C1 segment of cervical spinal cord (tissue), 14 donors: ENCODE data around the gene ZDHHC18.
"Not testable (repeated sequence)": the region's sequence is repeated elsewhere in the genome, so short reads cannot be mapped to it uniquely, and the experiment has no call there.

ENCODE experiments used
- DNase-seq, 14 donors: peaks; one replicate each; lab custom pipeline; 2025; lab: John Stamatoyannopoulos, UW

The ZDHHC18 gene

GRCh38 chr1:26832249-26832960 lies 5.9 kb downstream of the ZDHHC18 start:
- DNase-seq, result no peak

DNA sequence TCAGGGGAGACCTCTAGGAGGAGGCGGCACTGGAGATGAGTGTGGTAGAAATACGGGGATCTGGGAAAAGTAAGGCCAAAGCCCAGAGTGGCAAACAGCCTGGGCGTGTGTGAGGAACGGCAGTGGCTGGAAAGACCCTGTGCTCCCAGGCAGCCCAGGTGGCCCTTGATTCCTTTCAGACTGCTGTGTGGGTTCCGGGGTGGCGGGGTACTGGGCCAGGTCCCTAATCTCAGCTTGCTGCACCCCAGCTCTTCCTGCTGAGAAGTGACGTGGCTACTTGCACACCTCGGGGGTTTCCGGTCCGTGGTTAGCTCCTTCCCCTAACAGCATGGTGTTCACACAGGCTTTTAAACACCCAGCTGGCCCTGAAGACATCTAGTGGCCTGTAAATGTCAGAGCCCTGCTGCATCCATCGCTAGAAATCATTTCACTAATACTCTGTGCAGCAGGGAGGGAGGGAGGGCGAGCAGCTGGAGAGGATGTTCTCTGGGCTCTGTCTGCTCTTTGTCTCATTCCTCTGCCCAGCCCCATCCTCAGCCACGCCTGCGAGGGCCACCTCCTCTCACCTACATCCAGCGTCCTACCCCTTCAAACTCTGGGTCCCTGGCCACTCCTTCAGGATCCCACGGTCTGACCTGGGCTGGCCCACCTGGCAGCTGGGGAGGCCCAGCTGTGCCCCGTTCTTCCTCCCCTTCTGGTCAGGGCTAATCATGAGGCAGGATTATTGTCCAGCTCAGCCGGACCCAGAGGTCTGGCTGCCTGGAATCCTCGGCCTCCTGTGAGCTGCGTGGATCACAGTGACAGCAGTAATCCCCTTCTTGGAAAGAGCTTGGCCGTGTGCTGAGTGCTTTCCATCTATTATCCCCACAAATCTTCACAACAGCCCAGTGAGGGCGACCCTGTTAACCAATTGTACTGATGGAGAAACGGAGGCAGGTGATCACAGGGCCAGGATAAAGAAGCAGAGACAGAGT lies 7.2 kb downstream of the ZDHHC18 start:
- no peak for DNase-seq

DNA sequence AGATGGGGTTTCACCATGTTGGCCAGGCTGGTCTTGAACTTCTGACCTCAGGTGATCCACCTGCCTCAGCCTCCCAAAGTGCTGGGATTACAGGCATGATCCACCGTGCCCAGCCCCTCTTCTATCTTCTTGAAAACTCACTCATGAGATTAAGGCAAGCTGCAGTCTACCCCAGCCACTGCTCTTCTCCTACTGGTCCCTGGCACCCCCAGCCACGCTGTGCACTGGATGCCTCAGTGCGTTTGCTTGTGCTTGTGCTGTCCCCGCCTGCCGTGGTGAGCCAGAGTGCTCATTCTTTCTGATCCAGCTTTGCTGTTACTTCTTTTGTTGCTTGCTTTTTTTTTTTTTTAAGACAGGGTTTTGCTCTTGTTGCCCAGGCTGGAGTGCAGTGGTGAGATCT lies 11.2 kb downstream of the ZDHHC18 start:
- not testable (repeated sequence) for DNase-seq

- no peak for DNase-seq
These were observed 12.2 kb downstream of the ZDHHC18 start for GRCh38 chr1:26838474-26839338.

- DNase-seq, result no peak
These were observed 12.8 kb downstream of the ZDHHC18 start for GRCh38 chr1:26839339-26839722.

- DNase-seq, result no peak
These were observed 13.3 kb downstream of the ZDHHC18 start for GRCh38 chr1:26839779-26840178.

- DNase-seq, result peak in 1 of 14 donors; percentile 12
These were observed 18.1 kb downstream of the ZDHHC18 start for GRCh38 chr1:26844424-26845196.

GRCh38 chr1:26847826-26848225 lies 21.3 kb downstream of the ZDHHC18 start:
- DNase-seq, result not testable (repeated sequence)

DNA sequence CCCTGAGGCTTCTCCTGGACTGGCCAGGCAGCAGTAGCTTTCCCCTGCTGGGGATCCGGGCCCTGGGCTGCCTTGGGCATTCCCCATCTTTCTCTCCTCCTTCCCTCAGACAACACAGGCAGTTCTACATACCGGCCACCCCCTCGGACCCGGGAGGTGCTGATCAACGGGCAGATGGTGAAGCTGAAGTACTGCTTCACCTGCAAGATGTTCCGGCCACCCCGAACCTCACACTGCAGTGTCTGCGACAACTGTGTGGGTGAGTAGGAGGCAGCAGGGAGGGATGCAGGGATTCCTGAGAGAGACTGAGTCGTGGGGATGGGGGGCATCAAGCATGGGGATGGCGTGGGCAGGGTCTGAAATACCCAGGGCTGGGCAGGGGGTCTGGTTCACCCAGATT lies 22.0 kb downstream of the ZDHHC18 start:
- DNase-seq, result no peak

- peak in 2 of 14 donors; percentile 15 to 69 for DNase-seq
These were observed 22.7 kb downstream of the ZDHHC18 start for GRCh38 chr1:26848941-26849774.

- DNase-seq, result no peak
These were observed 24.7 kb downstream of the ZDHHC18 start for GRCh38 chr1:26851106-26851684.

DNA sequence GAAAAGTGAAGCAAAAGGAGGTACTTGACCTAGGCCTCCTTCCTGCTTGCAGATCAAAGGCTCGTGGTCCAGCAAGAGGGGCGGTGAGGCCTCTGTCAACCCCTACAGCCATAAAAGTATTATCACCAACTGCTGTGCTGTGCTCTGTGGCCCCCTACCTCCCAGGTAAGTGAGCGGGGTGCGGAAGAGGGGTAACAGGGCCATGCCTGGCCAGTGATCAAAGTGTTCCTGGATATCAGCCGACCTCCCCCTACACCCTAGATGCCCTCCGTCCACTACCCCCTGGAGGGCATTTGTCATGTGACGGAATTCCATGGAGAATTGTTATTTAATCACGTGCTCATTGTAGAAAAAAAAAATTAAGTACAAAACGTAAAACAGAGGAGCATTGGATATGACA lies 26.2 kb downstream of the ZDHHC18 start:
- DNase-seq, result no peak

DNA sequence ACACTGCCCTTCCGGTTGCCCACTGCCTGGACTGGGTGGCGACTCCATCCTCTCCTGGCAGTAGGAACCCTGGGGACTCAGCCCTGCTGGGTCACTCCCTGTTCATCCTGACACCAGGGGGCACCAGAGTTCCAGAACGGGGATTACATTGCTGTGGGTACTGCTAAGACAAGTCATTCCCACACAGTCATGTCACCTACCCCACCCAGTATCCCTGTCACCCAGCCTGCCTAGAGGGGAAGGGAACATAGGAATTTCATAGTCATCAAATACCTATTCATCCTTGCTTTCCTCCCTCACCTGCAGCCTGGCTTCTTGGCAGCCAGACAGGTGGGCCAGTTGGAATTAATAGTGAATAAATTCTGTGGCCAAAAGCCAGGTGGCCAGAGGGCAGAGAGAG lies 26.7 kb downstream of the ZDHHC18 start:
- DNase-seq, result peak in 10 of 14 donors; percentile 14 to 57 (median 43)

DNA sequence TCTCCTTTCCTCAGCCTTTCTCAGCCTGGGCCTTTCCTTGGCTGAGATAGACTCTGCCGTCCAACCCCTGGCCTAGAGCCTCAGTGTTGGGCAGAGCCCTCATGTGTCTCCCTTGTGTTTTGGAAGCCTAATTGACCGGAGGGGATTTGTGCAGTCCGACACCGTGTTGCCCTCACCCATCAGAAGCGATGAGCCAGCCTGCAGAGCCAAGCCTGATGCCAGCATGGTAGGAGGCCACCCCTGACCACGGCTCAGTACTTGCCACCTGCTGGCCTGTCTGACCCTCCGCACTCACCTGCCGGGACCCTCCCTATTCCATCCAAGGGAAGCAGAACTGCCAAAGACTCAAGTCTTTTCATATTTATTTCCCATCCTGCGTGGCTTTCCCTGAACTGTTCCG lies 27.1 kb downstream of the ZDHHC18 start:
- no peak for DNase-seq

GRCh38 chr1:26854906-26855305 lies 28.4 kb downstream of the ZDHHC18 start:
- DNase-seq, result no peak

- peak in 1 of 14 donors; percentile 53 for DNase-seq
These were observed 29.1 kb downstream of the ZDHHC18 start for GRCh38 chr1:26855636-26856035.

DNA sequence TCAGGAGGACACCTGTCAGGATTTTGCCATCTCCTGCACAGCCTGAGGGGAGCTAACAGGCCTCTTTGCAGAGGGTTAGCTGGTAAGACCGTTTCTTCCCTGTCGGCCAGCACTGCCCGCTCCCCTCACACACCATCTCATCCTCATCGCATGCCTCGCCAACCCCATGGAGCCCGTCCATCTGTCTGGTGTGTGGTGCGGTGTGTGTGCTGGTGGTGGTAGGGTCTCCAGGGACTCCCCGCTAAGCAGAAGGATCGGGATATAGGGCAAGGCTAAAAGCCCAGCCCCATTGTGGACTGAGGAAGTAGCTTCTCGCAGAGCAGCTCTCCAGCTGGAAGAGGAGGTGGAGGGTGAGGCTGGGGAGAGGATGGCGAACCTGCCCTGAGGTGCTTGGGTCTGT lies 29.7 kb downstream of the ZDHHC18 start:
- DNase-seq, result peak in 1 of 14 donors; percentile 58

DNA sequence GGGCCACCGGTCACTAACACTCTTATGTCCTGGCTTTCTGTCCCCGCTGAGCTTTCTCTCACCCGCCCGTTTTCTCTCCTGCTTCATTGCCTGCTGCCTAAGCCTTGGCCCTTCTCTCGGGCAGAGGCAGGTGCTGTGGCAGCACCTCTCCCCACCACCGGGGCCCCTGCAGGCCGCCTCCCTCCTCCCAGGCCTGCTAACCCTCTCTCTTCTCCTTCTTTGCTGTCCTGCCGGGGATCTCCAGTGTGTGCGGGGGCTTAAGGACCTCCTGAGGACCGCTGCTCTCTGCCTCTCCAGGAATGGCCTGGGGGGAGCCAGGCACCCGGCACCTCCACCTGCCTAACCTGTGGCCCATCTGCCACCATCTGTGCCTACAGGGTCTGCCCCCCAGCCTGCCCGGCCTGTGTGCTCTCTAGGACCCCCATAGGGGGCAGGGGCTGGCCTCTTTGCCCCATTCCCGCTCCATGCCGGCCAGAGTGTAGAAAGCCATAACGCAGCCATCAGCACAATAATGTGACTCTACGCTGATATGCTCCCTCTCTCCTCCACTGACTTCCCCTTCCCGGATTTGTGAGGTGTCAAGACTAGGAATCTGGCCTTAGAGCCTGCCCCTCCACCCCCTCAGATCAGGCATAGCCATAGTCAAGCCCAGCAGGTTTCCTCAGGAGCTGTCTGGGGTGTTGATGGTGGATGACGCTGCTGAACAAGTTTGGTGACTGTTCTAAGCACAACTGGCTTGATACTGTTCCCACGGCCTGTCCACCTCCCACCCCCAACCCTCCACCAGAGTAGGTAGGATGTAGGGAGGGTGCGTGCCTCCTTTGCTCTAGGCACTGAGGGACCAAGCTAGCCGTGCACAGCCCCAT lies 30.3 kb downstream of the ZDHHC18 start:
- DNase-seq, result no peak
